ENCODE data around the gene GATM. TPM values are rescaled to one million over a fixed set of nuclear protein-coding genes. Genes with fewer than 3 reads are reported as not detected.

Gene GATM
- total and polyA plus RNA-seq, 2 of the 8 experiments (the other 6 are each of a cell fraction or from before 2014, with no cell fraction given) = 10.2 to 15.1 TPM

DNA sequence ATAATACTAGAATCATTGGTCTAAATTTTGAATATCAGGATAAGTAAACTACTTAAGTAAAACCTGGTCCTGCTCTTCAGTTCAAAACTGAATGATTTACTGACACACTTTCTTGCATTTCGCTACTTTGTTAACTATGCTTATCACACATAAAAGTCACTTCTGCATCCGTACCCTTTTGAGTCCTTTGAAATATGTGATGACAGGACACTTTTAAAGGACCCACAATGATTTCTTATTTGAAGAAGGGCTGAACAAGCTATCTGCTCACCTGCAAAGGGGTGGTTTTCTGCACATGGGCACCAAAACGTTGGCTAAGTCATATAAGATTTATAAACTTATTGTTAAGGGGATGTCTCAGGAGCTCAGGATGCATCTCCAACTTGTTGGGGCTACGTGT, 15.0 kb downstream of the GATM start (continued):
- TF ChIP-seq, protein P1, sequence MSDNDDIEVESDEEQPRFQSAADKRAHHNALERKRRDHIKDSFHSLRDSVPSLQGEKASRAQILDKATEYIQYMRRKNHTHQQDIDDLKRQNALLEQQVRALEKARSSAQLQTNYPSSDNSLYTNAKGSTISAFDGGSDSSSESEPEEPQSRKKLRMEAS (IDR thresholded peaks at IDR 0.05) = no peak

DNA sequence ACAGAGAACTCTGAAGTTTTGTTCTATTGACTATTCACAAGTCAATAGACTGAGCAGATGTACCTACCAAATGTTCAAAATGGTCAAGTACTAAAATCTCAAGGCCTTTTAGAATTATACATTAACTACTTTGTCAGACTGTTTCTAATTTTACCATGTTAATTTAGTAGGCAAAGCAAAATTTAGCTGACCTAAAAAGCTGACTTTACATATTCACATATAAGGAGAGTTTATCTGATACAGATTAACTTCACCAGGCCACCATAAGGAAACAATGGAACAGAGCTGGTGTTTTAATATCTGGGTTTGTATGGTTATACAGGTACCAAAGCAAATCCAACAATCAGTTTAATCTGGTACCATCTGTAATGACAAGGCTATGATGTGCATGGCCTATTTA, 15.9 kb downstream of the GATM start:
- POLR2A ChIA-PET (ENCODE audit: partially characterized antibody) = no interaction called here

More for the DNA sequence above, 15.9 kb downstream of the GATM start:
- Histone ChIP-seq H3K4me1 (replicated peaks in 1 of 4; ENCODE audit: control insufficient read depth in 3 of 4, insufficient read depth in 4 of 4, low read length in 3 of 4) (no peaks in the 10 kb centered on the region), H3K23me2 (ENCODE audit: low read depth, low read length) (no peaks in the 10 kb centered on the region), H2BK120ac (replicated peaks; ENCODE audit: low read depth, low read length) (no peak overlapping the region), H3K18ac (ENCODE audit: extremely low read depth, low read length) (no peak overlapping the region), H2BK5ac (ENCODE audit: low read depth, low read length) (no peak overlapping the region), H3K79me1 (ENCODE audit: low read depth, low read length) (no peaks in the 10 kb centered on the region), H2BK12ac (ENCODE audit: low read depth, low read length) (no peak overlapping the region), H3K27me3 (replicated peaks in 1 of 4; ENCODE audit: control insufficient read depth in 3 of 4, extremely low read depth in 1 of 4, insufficient read depth in 3 of 4, low read length in 3 of 4) (no peaks in the 10 kb centered on the region), H4K8ac (ENCODE audit: extremely low read depth, insufficient read depth, low read length) (no peak overlapping the region), H3K4ac (replicated peaks; ENCODE audit: insufficient read length, low read depth, low read length) (no peak overlapping the region), H4K20me1 (replicated peaks in 1 of 2; ENCODE audit: control insufficient read depth in 1 of 2, insufficient read depth in 2 of 2, low read length in 2 of 2) (no peaks in the 10 kb centered on the region), H4K5ac (ENCODE audit: insufficient read length, low read depth, low read length) (no peak overlapping the region), H3K4me2 (ENCODE audit: insufficient read depth in 1 of 2, low read depth in 2 of 2, low read length in 2 of 2) (no peak overlapping the region), H3K14ac (ENCODE audit: insufficient read length) (no peak overlapping the region), H2BK15ac (ENCODE audit: low read length) (no peak overlapping the region), H3K9me3 (ENCODE audit: insufficient read depth in 2 of 2, low read depth in 1 of 2, low read length in 1 of 2) (no peaks in the 10 kb centered on the region), H2AK5ac (ENCODE audit: low read depth, low read length) (no peak overlapping the region), H3K23ac (ENCODE audit: insufficient read length) (no peak overlapping the region), H3K79me2 (ENCODE audit: control insufficient read depth in 1 of 2, insufficient read depth in 2 of 2, low read length in 2 of 2) (no peaks in the 10 kb centered on the region), H2BK20ac (ENCODE audit: low read length) (no peak overlapping the region), H3K56ac (replicated peaks; ENCODE audit: insufficient read length, low read depth, low read length) (no peak overlapping the region), H3K27ac (ENCODE audit: low read depth, low read length) (no peak overlapping the region), H3K4me3 (ENCODE audit: extremely low read depth in 1 of 4, insufficient read depth in 2 of 4, low read depth in 3 of 4, low read length in 4 of 4) (no peak overlapping the region), H4K91ac (replicated peaks; ENCODE audit: insufficient read length, low read length) (no peak overlapping the region), H3K9ac (replicated peaks in 1 of 4; ENCODE audit: extremely low read depth in 1 of 4, low read depth in 3 of 4, low read length in 3 of 4) (no peak overlapping the region), H3K36me3 (ENCODE audit: control insufficient read depth in 2 of 4, insufficient read depth in 4 of 4, low read length in 3 of 4) (no peaks in the 10 kb centered on the region), H2AFZ (ENCODE audit: low read length) (no peak overlapping the region)
- TF ChIP-seq KDM1A (IDR thresholded peaks at IDR 0.05; ENCODE audit: borderline replicate concordance, low read length) (no peak), CEBPB (IDR thresholded peaks at IDR 0.05; ENCODE audit: low read depth, low read length) (no peak)
- CTCF ChIA-PET (ENCODE audit: partially characterized antibody) = interaction anchor here (0.8 to 1.2 kb wide), 2 partner anchors 16 to 48 kb away, joined by 3 to 4 read pairs; partner anchors contain the start of gene GATM
- no peak for FAIRE-seq
- DNase-seq (ENCODE audit: low read depth in 1 of 2, low spot score in 2 of 2) = no peak

All from H1 (cell line).